Gastrocnemius medialis (tissue), 4 donors: ENCODE results near the gene XPOT. TPM values are rescaled to one million over a fixed set of nuclear protein-coding genes. Genes with fewer than 3 reads are reported as not detected.

ENCODE experiments used
- ATAC-seq, 2 donors: fragments of 150-250 bp; one replicate each; pipeline ENCODE4 v1.9.1; 2016
- DNase-seq, 2 donors: peaks; one replicate each; pipeline ENCODE4 v3.0.0-alpha.2; 2019
- H3K27ac ChIP-seq, 4 donors: fragments of 200-600 bp; sonication (generic); 1 replicate in 1 of 4; 2 replicates in 3 of 4; pipeline ENCODE4 v1.5.1; 2016 to 2018; ENCODE audit warnings: mild to moderate bottlenecking in 2 of 4, moderate library complexity in 1 of 4
- H3K27me3 ChIP-seq, 3 donors: fragments of 200-600 bp; sonication (generic) in 2 of 3; 1 replicate in 1 of 3; 2 replicates in 2 of 3; pipeline versions ENCODE4 v1.5.1 to v1.6.0; 2016 to 2019; ENCODE audit warnings: mild to moderate bottlenecking in 1 of 3, moderate library complexity in 1 of 3
- H3K36me3 ChIP-seq, 2 donors: fragments of 200-600 bp; sonication (generic) in 1 of 2; one replicate each; pipeline ENCODE4 v1.5.1; 2017 to 2018
- H3K4me1 ChIP-seq, 2 donors: fragments of 200-600 bp; sonication (generic) in 1 of 2; one replicate each; pipeline ENCODE4 v1.5.1; 2016 to 2017; ENCODE audit warnings: mild to moderate bottlenecking in 2 of 2
- H3K4me3 ChIP-seq, 4 donors: fragments of 200-600 bp; sonication (generic) in 3 of 4; 1 replicate in 1 of 4; 2 replicates in 3 of 4; pipeline ENCODE4 v1.5.1; 2016 to 2019; ENCODE audit warnings: mild to moderate bottlenecking in 2 of 4
- H3K9me3 ChIP-seq, 3 donors: fragments of 200-600 bp; sonication (generic) in 2 of 3; 1 replicate in 1 of 3; 2 replicates in 2 of 3; pipeline ENCODE4 v1.5.1; 2016 to 2019
- CTCF ChIP-seq, 5 experiments: fragments of 450-650 bp in 3 of 5; fragments of 200-600 bp in 2 of 5; sonication (generic) in 2 of 5; IDR thresholded peaks in 4 of 5; conservative IDR thresholded peaks in 1 of 5; 1 replicate in 4 of 5; 2 replicates in 1 of 5; pipeline ENCODE4 v1.5.1; 2016 to 2019; ENCODE audit warnings: antibody characterized with exemption in 5 of 5, mild to moderate bottlenecking in 3 of 5, moderate library complexity in 3 of 5
- POLR2A ChIP-seq, 2 donors: fragments of 450-650 bp; IDR thresholded peaks; one replicate each; pipeline ENCODE4 v1.6.1; 2017; ENCODE audit warnings: antibody characterized with exemption in 2 of 2, mild to moderate bottlenecking in 2 of 2, moderate library complexity in 2 of 2
- in situ Hi-C, 4 donors: fragments of 200-750 bp; cut with MboI; loops; one replicate each; pipeline versions ENCODE4 v1.15.0 to v1.8.0; 2017; ENCODE audit warnings: low sequenced_read_pairs in 4 of 4
- intact Hi-C: fragments of 100-400 bp; cut with DNase I; formaldehyde crosslinking; loops from one replicate; pipeline ENCODE4 v1.15.1; 2023; ENCODE audit warnings: low total_unique reads
- total RNA-seq, 4 donors: library from RNA; depleted of rRNA; stranded (reverse); fragments of >200 nt; gene quantifications; one replicate each; pipeline versions ENCODE4 v1.1.0 to v1.2.3, GENCODE V29; 2016

The XPOT gene
- total RNA-seq, 4 donors from 2014 or later, result 21.1 to 27.1 (median 25.1) TPM

DNA sequence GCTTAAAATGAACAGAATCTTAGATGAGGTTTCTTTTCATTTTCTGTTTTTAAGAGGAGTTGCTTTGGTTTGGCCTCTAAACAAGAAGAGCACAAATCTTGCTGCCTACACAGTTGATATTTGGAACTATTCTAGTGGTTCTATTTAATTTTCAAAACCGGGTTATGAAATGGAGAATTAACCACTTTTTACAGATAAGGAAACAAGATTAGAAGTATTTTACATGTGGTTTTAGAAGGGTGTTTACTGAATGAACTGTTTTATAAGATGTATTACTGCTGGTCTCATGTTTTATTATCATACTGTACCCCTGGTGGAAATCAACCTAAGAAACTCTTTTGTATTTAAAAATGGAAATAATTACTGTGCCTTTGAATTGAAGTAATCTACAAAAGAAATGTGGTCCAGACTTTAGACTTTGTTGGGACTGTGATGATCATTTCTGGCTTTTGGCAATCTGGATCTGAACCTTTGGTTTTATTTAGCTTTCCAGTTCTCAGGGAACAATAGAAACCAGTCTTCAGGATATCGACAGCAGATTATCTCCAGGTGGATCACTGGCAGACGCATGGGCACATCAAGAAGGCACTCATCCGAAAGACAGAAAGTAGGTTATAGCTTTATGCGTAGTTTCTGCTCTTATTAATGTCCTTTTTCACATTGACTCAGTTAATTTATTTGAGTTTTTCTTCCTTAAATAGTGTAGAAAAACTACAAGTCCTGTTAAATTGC is 91.0 kb downstream of the XPOT start:
- Histone ChIP-seq H3K4me3 (no peak overlapping the region), H3K9me3 (no peaks in the 10 kb centered on the region), H3K27ac (no peak overlapping the region), H3K36me3 (peaks cover 4 to 100% of the 10 kb centered on the region in 2 donors), H3K4me1 (no peaks in the 10 kb centered on the region), H3K27me3 (no peaks in the 10 kb centered on the region)
- intact Hi-C loops, result loop anchor here (10.0 kb wide), 1 partner anchor 80 kb away; no protein-coding TSS in a partner anchor
- no peak for TF ChIP-seq POLR2A (IDR thresholded peaks at IDR 0.05)
- TF ChIP-seq CTCF (IDR thresholded peaks at IDR 0.05 in 4 of 5, conservative IDR thresholded peaks at IDR 0.05 in 1 of 5), result no peak
- in situ Hi-C loops, result loop anchor here in 1 of 4 donors (10.0 kb wide), 1 partner anchor 80 kb away; no protein-coding TSS in a partner anchor
- DNase-seq (no peak), ATAC-seq (no peak)

DNA sequence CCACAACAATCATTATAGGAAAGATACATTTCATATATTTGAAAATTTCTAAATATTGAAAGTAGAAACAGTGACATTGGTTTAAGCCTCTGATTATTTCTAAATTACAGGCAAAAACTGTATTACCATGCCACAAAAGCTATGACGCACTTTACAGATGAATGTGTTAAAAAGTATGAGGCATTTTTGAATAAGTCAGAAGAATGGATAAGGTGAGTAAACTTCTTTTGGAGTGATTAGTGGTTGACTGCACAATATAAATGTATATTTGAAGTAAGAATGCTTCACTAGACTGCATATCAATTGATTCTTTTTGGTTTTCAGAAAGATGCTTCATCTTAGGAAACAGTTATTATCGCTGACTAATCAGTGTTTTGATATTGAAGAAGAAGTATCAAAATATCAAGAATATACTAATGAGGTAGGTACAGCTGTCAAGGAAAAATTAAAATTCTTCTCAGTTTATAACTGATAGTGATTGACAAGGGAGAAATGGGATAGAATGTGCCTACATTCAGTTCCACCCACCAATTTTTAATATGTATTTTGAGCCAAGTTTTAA is 92.7 kb downstream of the XPOT start:
- Histone ChIP-seq H3K4me1 (no peaks in the 10 kb centered on the region), H3K27ac (no peak overlapping the region), H3K27me3 (no peaks in the 10 kb centered on the region), H3K9me3 (no peaks in the 10 kb centered on the region), H3K36me3 (peaks cover 4 to 94% of the 10 kb centered on the region in 2 donors), H3K4me3 (no peak overlapping the region)
- intact Hi-C loops, result loop anchor here (10.0 kb wide), 1 partner anchor 82 kb away; no protein-coding TSS in a partner anchor
- no peak for DNase-seq
- in situ Hi-C loops, result loop anchor here in 1 of 4 donors (10.0 kb wide), 1 partner anchor 82 kb away; no protein-coding TSS in a partner anchor
- no peak for ATAC-seq
- TF ChIP-seq CTCF (IDR thresholded peaks at IDR 0.05 in 4 of 5, conservative IDR thresholded peaks at IDR 0.05 in 1 of 5) (no peak), POLR2A (IDR thresholded peaks at IDR 0.05) (no peak)

GRCh38 chr12:64497484-64497883 is 93.3 kb downstream of the XPOT start:
- TF ChIP-seq POLR2A (IDR thresholded peaks at IDR 0.05), result no peak
- no peak for TF ChIP-seq CTCF (IDR thresholded peaks at IDR 0.05 in 4 of 5, conservative IDR thresholded peaks at IDR 0.05 in 1 of 5)
- in situ Hi-C loops, result loop anchor here in 1 of 4 donors (10.0 kb wide), 1 partner anchor 83 kb away; no protein-coding TSS in a partner anchor
- no peaks in the 10 kb centered on the region for H3K9me3 ChIP-seq
- no peak overlapping the region for H3K4me3 ChIP-seq
- peaks cover 4 to 89% of the 10 kb centered on the region in 2 donors for H3K36me3 ChIP-seq
- no peaks in the 10 kb centered on the region for H3K27me3 ChIP-seq
- H3K4me1 ChIP-seq, result no peaks in the 10 kb centered on the region
- intact Hi-C loops, result loop anchor here (10.0 kb wide), 1 partner anchor 83 kb away; no protein-coding TSS in a partner anchor
- ATAC-seq, result no peak
- no peak for DNase-seq
- H3K27ac ChIP-seq, result no peak overlapping the region

- DNase-seq (no peak), ATAC-seq (no peak)
- intact Hi-C loops (loop anchor here (10.0 kb wide), 1 partner anchor 83 kb away; no protein-coding TSS in a partner anchor), in situ Hi-C loops (loop anchor here in 1 of 4 donors (10.0 kb wide), 1 partner anchor 83 kb away; no protein-coding TSS in a partner anchor)
- Histone ChIP-seq H3K27me3 (no peaks in the 10 kb centered on the region), H3K4me3 (no peak overlapping the region), H3K36me3 (peaks cover 4 to 85% of the 10 kb centered on the region in 2 donors), H3K9me3 (no peaks in the 10 kb centered on the region), H3K4me1 (no peaks in the 10 kb centered on the region), H3K27ac (no peak overlapping the region)
- TF ChIP-seq POLR2A (IDR thresholded peaks at IDR 0.05), result no peak
These were observed 93.7 kb downstream of the XPOT start for GRCh38 chr12:64497903-64498302.

GRCh38 chr12:64500394-64500793 is 96.2 kb downstream of the XPOT start:
- TF ChIP-seq CTCF (IDR thresholded peaks at IDR 0.05 in 4 of 5, conservative IDR thresholded peaks at IDR 0.05 in 1 of 5) (no peak), POLR2A (IDR thresholded peaks at IDR 0.05) (no peak)
- intact Hi-C loops (no loop called here), in situ Hi-C loops (no loop called here)
- H3K27me3 ChIP-seq, result no peaks in the 10 kb centered on the region
- no peak overlapping the region for H3K27ac ChIP-seq
- peaks cover 4 to 60% of the 10 kb centered on the region in 2 donors for H3K36me3 ChIP-seq
- ATAC-seq (no peak), DNase-seq (no peak)
- no peak overlapping the region for H3K4me3 ChIP-seq
- no peaks in the 10 kb centered on the region for H3K9me3 ChIP-seq
- no peaks in the 10 kb centered on the region for H3K4me1 ChIP-seq
